ENCODE results near the gene IQCE.
"Not testable (repeated sequence)": the region's sequence is repeated elsewhere in the genome, so short reads cannot be mapped to it uniquely, and the experiment has no call there.

Gene IQCE

GRCh38 chr7:2582006-2582735, 23.4 kb downstream of the IQCE start:
- no peak for FAIRE-seq

- no peak for FAIRE-seq
Measured at GRCh38 chr7:2583798-2584580, 25.2 kb downstream of the IQCE start.

- no peak for FAIRE-seq
Measured at GRCh38 chr7:2585446-2585845, 26.7 kb downstream of the IQCE start.

- no peak for FAIRE-seq
Measured at GRCh38 chr7:2586326-2587020, 27.7 kb downstream of the IQCE start.

- no peak for FAIRE-seq
Measured at GRCh38 chr7:2587134-2587533, 28.4 kb downstream of the IQCE start.

GRCh38 chr7:2587778-2588177, 29.0 kb downstream of the IQCE start:
- no peak for FAIRE-seq

- no peak for FAIRE-seq
Measured at GRCh38 chr7:2589341-2589740, 30.6 kb downstream of the IQCE start.

GRCh38 chr7:2589941-2590340, 31.2 kb downstream of the IQCE start:
- FAIRE-seq, result not testable (repeated sequence)

GRCh38 chr7:2592375-2592865, 33.6 kb downstream of the IQCE start:
- no peak for FAIRE-seq

GRCh38 chr7:2593036-2593727, 34.4 kb downstream of the IQCE start:
- FAIRE-seq, result no peak

GRCh38 chr7:2594599-2594998, 35.8 kb downstream of the IQCE start:
- no peak for FAIRE-seq

GRCh38 chr7:2595258-2595860, 36.6 kb downstream of the IQCE start:
- no peak for FAIRE-seq

GRCh38 chr7:2596464-2597272, 37.9 kb downstream of the IQCE start:
- FAIRE-seq, result no peak

GRCh38 chr7:2597273-2597640, 38.5 kb downstream of the IQCE start:
- no peak for FAIRE-seq

- no peak for FAIRE-seq
Measured at GRCh38 chr7:2598154-2598823, 39.5 kb downstream of the IQCE start.

GRCh38 chr7:2601065-2601464, 42.3 kb downstream of the IQCE start:
- FAIRE-seq, result no peak

GRCh38 chr7:2601907-2602306, 43.1 kb downstream of the IQCE start:
- FAIRE-seq, result no peak

GRCh38 chr7:2602406-2603043, 43.7 kb downstream of the IQCE start:
- FAIRE-seq, result no peak

GRCh38 chr7:2603044-2603965, 44.5 kb downstream of the IQCE start:
- no peak for FAIRE-seq
